ENCODE data around the gene REXO5. TPM values are rescaled to one million over a fixed set of nuclear protein-coding genes. Genes with fewer than 3 reads are reported as not detected.

The REXO5 gene
- total RNA-seq, 1 donor from 2014 or later, result 2.5 TPM

- peaks cover 1% of the 10 kb centered on the region for H3K36me3 Mint-ChIP-seq (ENCODE audit: unreplicated experiment)
- no peaks in the 10 kb centered on the region for H3K27me3 Mint-ChIP-seq (ENCODE audit: unreplicated experiment)
- peaks cover 12% of the 10 kb centered on the region for H3K4me1 Mint-ChIP-seq (ENCODE audit: unreplicated experiment)
- no peak for TF ChIP-seq CTCF (IDR thresholded peaks at IDR 0.05)
- H3K27ac Mint-ChIP-seq (ENCODE audit: unreplicated experiment), result no peak overlapping the region
- H3K9me3 Mint-ChIP-seq (ENCODE audit: unreplicated experiment), result no peaks in the 10 kb centered on the region
- no peak for DNase-seq (ENCODE audit: extremely low spot score, unreplicated experiment)
- H3K4me3 Mint-ChIP-seq (ENCODE audit: unreplicated experiment), result no peak overlapping the region
Observed at GRCh38 chr16:20846030-20846429, 39.7 kb downstream of the REXO5 start.

- no peak for TF ChIP-seq CTCF (IDR thresholded peaks at IDR 0.05)
- no peaks in the 10 kb centered on the region for H3K9me3 Mint-ChIP-seq (ENCODE audit: unreplicated experiment)
- H3K4me1 Mint-ChIP-seq (ENCODE audit: unreplicated experiment), result peaks cover 17% of the 10 kb centered on the region
Observed at GRCh38 chr16:20846551-20846950, 40.2 kb downstream of the REXO5 start.

GRCh38 chr16:20847550-20847949, 41.2 kb downstream of the REXO5 start:
- peaks cover 27% of the 10 kb centered on the region for H3K4me1 Mint-ChIP-seq (ENCODE audit: unreplicated experiment)
- no peaks in the 10 kb centered on the region for H3K9me3 Mint-ChIP-seq (ENCODE audit: unreplicated experiment)
- H3K27ac Mint-ChIP-seq (ENCODE audit: unreplicated experiment), result no peak overlapping the region
- no peaks in the 10 kb centered on the region for H3K27me3 Mint-ChIP-seq (ENCODE audit: unreplicated experiment)
- peaks cover 1% of the 10 kb centered on the region for H3K36me3 Mint-ChIP-seq (ENCODE audit: unreplicated experiment)
- H3K4me3 Mint-ChIP-seq (ENCODE audit: unreplicated experiment), result no peak overlapping the region
- TF ChIP-seq CTCF (IDR thresholded peaks at IDR 0.05), result no peak
- DNase-seq (ENCODE audit: extremely low spot score, unreplicated experiment), result no peak

More at GRCh38 chr16:20846551-20846950, 40.2 kb downstream of the REXO5 start:
- Mint-ChIP-seq H3K4me3 (ENCODE audit: unreplicated experiment) (no peak overlapping the region), H3K27me3 (ENCODE audit: unreplicated experiment) (no peaks in the 10 kb centered on the region), H3K36me3 (ENCODE audit: unreplicated experiment) (peaks cover 1% of the 10 kb centered on the region), H3K27ac (ENCODE audit: unreplicated experiment) (no peak overlapping the region)
- DNase-seq (ENCODE audit: extremely low spot score, unreplicated experiment), result no peak

GRCh38 chr16:20849589-20850390, 43.5 kb downstream of the REXO5 start:
- Mint-ChIP-seq H3K27me3 (ENCODE audit: unreplicated experiment) (no peaks in the 10 kb centered on the region), H3K9me3 (ENCODE audit: unreplicated experiment) (no peaks in the 10 kb centered on the region), H3K4me1 (ENCODE audit: unreplicated experiment) (peaks cover 33% of the 10 kb centered on the region), H3K4me3 (ENCODE audit: unreplicated experiment) (no peak overlapping the region), H3K36me3 (ENCODE audit: unreplicated experiment) (peaks cover 6% of the 10 kb centered on the region), H3K27ac (ENCODE audit: unreplicated experiment) (peak overlapping the region; percentile 51)
- peak; percentile 90 for DNase-seq (ENCODE audit: extremely low spot score, unreplicated experiment)
- TF ChIP-seq CTCF (IDR thresholded peaks at IDR 0.05), result peak; percentile 97

- Mint-ChIP-seq H3K4me3 (ENCODE audit: unreplicated experiment) (no peak overlapping the region), H3K9me3 (ENCODE audit: unreplicated experiment) (no peaks in the 10 kb centered on the region), H3K27ac (ENCODE audit: unreplicated experiment) (peak overlapping the region; percentile 72), H3K36me3 (ENCODE audit: unreplicated experiment) (peaks cover 13% of the 10 kb centered on the region), H3K4me1 (ENCODE audit: unreplicated experiment) (peaks cover 33% of the 10 kb centered on the region), H3K27me3 (ENCODE audit: unreplicated experiment) (no peaks in the 10 kb centered on the region)
- no peak for DNase-seq (ENCODE audit: extremely low spot score, unreplicated experiment)
- no peak for TF ChIP-seq CTCF (IDR thresholded peaks at IDR 0.05)
Observed at GRCh38 chr16:20850981-20851380, 44.7 kb downstream of the REXO5 start.
